Left ventricle myocardium inferior (tissue), 1 donor: ENCODE measurements around the gene LCN6. TPM values are rescaled to one million over a fixed set of nuclear protein-coding genes. Genes with fewer than 3 reads are reported as not detected.
"Not testable (repeated sequence)": the region's sequence is repeated elsewhere in the genome, so short reads cannot be mapped to it uniquely, and the experiment has no call there.

Experiments
- DNase-seq: peaks from one replicate; pipeline ENCODE4 v3.0.0-alpha.2; 2020
- H3K27ac ChIP-seq: fragments of 200-600 bp; replicated peaks from 2 replicates; pipeline ENCODE4 v1.8.0; 2021
- H3K27me3 ChIP-seq: fragments of 200-600 bp; 2 replicates; pipeline ENCODE4 v1.8.0; 2021; ENCODE audit warnings: low read depth
- H3K36me3 ChIP-seq: fragments of 200-600 bp; 2 replicates; pipeline ENCODE4 v1.8.0; 2021
- H3K4me1 ChIP-seq: fragments of 200-600 bp; 2 replicates; pipeline ENCODE4 v1.8.0; 2021
- H3K4me3 ChIP-seq: fragments of 200-600 bp; 2 replicates; pipeline ENCODE4 v1.8.0; 2021; ENCODE audit warnings: mild to moderate bottlenecking, moderate library complexity
- H3K9me3 ChIP-seq: fragments of 200-600 bp; replicated peaks from 2 replicates; pipeline ENCODE4 v1.8.0; 2021
- CTCF ChIP-seq: fragments of 200-600 bp; IDR thresholded peaks from 2 replicates; pipeline ENCODE4 v1.8.0; 2021; ENCODE audit warnings: antibody characterized with exemption, mild to moderate bottlenecking, borderline replicate concordance
- intact Hi-C: fragments of 100-400 bp; cut with micrococcal nuclease; formaldehyde crosslinking; loops from one replicate; pipeline ENCODE4 v1.11.0; 2022
- total RNA-seq: library from RNA; stranded (reverse); fragmentation: NEBNext Ultra II Directional; extraction: Animal tissue kit (Norgen Biotek cat#: 25700); gene quantifications from one replicate; pipeline ENCODE4 v1.2.1, GENCODE V29; 2021
- donor health status: DM: no; HTN: yes; CAD: no; lungs with severe emphysema.

LCN6 gene
- total RNA-seq, 1 donor from 2014 or later, result 14.6 TPM

- no peak for DNase-seq
- Histone ChIP-seq H3K4me3 (no peak overlapping the region), H3K36me3 (peaks cover 11% of the 10 kb centered on the region), H3K27me3 (no peaks in the 10 kb centered on the region), H3K9me3 (no peaks in the 10 kb centered on the region), H3K27ac (peak overlapping the region; percentile 99), H3K4me1 (peaks cover 48% of the 10 kb centered on the region)
- no peak for TF ChIP-seq CTCF
- intact Hi-C loops, result loop anchor here (5.0 kb wide), 1 partner anchor 248 kb away; no protein-coding TSS in a partner anchor
Measured at GRCh38 chr9:136789523-136789937, 41.2 kb upstream of the LCN6 start.

- Histone ChIP-seq H3K4me1 (peaks cover 42% of the 10 kb centered on the region), H3K27ac (peak overlapping the region; percentile 34), H3K36me3 (peaks cover 11% of the 10 kb centered on the region)
- H3K27me3 ChIP-seq, H3K9me3 ChIP-seq, DNase-seq, H3K4me3 ChIP-seq: not testable (repeated sequence)
- intact Hi-C loops, result loop anchor here (5.0 kb wide), 1 partner anchor 248 kb away; no protein-coding TSS in a partner anchor
Measured at GRCh38 chr9:136788644-136789522, 40.6 kb upstream of the LCN6 start.

- intact Hi-C loops, result loop anchor here (5.0 kb wide), 1 partner anchor 249 kb away; no protein-coding TSS in a partner anchor
- Histone ChIP-seq H3K36me3 (peaks cover 6% of the 10 kb centered on the region), H3K4me1 (peaks cover 32% of the 10 kb centered on the region), H3K9me3 (no peaks in the 10 kb centered on the region), H3K27me3 (no peaks in the 10 kb centered on the region), H3K27ac (peak overlapping the region; percentile 34), H3K4me3 (peak overlapping the region; percentile 2)
- peak; percentile 90 for TF ChIP-seq CTCF
- peak; percentile 56 for DNase-seq
Measured at GRCh38 chr9:136787690-136788400, 39.5 kb upstream of the LCN6 start.

GRCh38 chr9:136786983-136787382 lies 38.7 kb upstream of the LCN6 start:
- intact Hi-C loops, result loop anchor here (5.0 kb wide), 1 partner anchor 250 kb away; no protein-coding TSS in a partner anchor
- H3K36me3 ChIP-seq, H3K4me3 ChIP-seq, H3K27me3 ChIP-seq, DNase-seq, H3K27ac ChIP-seq, H3K9me3 ChIP-seq: not testable (repeated sequence)
- H3K4me1 ChIP-seq, result peaks cover 23% of the 10 kb centered on the region

GRCh38 chr9:136786451-136786850 lies 38.1 kb upstream of the LCN6 start:
- Histone ChIP-seq H3K4me1 (peaks cover 18% of the 10 kb centered on the region), H3K4me3 (no peak overlapping the region), H3K36me3 (no peaks in the 10 kb centered on the region), H3K9me3 (no peaks in the 10 kb centered on the region), H3K27ac (no peak overlapping the region), H3K27me3 (no peaks in the 10 kb centered on the region)
- intact Hi-C loops, result loop anchor here (5.0 kb wide), 1 partner anchor 251 kb away; no protein-coding TSS in a partner anchor
- DNase-seq, result no peak
- TF ChIP-seq CTCF, result no peak

GRCh38 chr9:136785565-136786355 lies 37.4 kb upstream of the LCN6 start:
- H3K36me3 ChIP-seq, H3K9me3 ChIP-seq, DNase-seq, H3K4me3 ChIP-seq, H3K27me3 ChIP-seq, H3K27ac ChIP-seq: not testable (repeated sequence)
- intact Hi-C loops, result loop anchor here (5.0 kb wide), 1 partner anchor 252 kb away; no protein-coding TSS in a partner anchor
- H3K4me1 ChIP-seq, result peaks cover 16% of the 10 kb centered on the region
